GM18868 (cell line): ENCODE results near the gene SPNS2.

Source experiments
- ATAC-seq: cut with Tn5 transposase; IDR thresholded peaks from one replicate; pipeline ENCODE4 v1.9.1; 2021; ENCODE audit warnings: mild to moderate bottlenecking, moderate library complexity; ENCODE audit not compliant: unreplicated experiment

Gene SPNS2

DNA sequence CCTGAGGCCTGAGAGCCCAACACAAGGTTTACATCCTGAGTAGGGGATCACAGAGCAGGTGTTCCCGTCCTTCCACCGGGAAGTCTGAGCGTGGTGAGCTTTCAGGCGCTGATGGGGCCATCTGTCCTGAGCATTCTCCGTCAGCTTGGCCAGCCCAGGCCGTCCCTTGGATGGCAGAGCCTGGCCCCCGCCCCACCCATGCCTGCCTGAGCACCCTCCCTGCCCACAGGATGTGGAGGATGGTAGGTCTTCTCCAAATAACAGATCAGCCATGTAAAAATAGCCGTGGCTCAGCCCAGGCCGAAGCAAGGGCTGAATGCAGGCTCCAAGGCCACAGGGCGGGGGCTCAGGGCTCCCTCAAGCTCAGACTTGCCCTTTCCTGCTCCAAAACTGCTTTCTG is 20.2 kb downstream of the SPNS2 start:
- no peak for ATAC-seq

DNA sequence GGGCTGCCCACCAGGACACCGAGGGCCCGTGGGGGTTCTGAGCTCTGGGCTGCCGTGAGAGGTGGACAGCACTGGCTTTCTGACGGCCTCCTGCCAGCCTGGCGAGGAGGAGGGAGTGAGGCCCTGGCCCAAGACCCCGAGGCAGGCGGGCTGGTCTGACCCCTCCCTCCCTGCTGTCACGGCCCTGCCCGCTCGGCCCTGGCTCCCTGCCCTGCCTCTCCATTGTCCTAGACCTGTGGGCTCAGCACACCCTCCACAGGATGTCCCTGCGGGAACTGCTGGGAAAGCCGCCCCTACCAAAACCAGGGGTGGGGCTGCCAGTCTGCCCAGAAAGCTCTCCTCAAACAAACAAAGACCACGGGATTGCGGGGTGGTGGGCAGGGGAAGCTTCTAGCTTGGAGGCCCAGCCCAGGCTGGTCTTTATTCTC is 20.7 kb downstream of the SPNS2 start:
- no peak for ATAC-seq

DNA sequence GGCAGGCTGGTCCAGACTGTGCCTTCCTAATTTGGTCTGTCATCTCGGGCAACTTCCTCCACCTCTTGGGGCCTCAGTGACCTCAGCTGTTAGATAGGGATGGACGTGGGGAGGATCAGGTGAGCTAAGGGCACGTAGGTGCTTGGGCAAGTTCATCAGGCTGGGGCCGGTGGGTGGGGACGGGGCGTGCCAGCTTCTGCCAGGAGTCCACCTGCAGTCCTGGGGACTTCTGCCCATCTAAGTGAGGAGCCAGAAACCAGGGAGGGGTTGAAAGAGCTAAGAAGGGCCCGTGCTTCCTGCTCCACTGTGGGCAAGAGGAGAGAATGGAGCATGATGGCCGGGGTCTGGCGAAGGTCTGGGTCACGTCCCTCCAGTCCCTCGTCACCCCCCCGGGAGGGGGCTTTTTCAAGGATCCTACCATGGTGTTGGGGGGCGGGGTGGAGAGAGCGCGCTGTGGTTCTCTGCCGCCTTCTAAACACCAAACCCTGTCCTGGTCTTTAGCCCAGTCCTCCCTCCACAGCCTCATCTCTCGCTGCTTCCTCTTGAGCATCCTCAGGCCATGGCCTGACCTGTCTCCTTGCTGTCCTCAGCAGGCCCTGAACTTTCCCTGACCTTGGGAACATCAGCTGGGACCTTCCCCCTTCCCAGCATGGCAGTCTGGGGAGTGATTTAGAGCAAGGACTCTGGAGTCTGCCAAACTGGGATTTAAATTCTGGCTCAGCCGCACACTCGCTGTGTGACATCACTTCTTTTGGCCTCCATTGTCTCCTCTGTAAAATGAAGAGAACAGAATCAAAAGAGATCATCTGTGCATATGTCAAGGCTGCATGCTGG is 21.6 kb downstream of the SPNS2 start:
- no peak for ATAC-seq

DNA sequence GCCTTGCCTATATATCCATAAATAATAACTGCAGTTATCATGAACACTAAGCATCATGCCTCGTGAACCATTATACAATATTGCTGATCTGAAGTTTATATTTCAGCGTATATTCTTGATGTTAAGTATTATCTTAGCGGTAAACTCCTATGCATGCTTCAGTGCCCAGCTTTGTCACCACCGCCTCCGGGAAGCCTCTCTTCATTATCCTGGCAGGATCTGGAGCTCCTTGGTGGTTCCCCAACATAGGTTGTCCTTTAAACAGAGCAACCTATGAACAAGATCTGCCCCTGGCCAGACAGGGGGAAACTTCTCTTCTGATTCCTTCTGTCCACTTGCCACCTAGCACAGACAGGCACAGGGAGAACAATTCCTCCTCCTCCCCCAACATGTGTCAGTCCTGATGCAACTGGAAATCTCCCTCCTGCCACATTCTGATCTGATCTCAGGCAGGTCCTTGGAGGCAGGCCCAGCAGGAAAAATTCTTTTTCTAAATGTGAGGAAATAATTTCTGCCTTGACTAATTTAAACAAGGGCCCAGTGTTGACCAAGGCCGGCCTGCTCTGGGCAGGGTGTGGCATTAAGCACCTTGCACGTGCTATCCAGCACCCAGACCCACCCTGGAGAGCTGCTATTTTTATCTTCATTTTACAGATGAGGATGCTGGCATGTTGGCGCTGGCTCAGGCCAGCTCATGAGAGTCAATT is 22.4 kb downstream of the SPNS2 start:
- no peak for ATAC-seq

DNA sequence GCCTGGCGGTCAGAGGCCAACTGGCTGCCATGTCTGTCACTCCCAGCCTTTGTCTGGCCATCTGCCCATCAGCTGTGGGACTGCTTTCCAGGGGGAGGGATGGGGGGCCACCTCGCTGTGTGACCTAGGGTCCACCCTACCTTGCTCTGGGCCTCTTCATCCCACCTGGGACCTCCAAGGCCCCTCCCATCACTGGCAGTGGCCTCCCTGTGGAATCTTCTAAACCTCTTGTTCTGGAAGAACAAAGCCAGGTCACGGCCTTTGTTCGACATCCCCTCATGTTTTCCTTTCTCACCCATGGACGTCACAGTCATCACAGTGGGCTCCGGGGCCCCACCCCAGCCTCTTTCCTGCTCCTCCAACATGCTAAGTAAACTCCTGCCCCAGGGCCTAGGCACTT is 24.0 kb downstream of the SPNS2 start:
- ATAC-seq = no peak

DNA sequence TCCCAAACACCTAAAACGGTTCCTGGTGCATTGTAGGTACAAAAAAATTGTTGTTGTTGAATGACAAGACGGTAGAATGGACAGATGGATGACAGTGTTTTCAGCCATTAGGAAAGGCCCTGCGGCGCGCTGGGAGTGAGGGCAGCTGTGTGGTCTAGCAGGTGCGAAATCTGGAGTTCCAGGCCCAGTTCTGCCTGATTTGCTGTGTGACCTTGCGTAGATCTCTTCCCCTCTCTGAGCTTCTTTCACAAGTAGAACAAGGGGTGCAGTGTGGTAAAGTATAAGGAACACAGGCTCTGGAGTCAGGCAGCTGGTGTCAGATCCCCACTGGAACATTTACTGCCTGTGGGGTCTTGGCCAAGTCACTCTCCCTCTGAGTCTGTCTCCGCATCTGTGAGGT is 25.3 kb downstream of the SPNS2 start:
- ATAC-seq = no peak

DNA sequence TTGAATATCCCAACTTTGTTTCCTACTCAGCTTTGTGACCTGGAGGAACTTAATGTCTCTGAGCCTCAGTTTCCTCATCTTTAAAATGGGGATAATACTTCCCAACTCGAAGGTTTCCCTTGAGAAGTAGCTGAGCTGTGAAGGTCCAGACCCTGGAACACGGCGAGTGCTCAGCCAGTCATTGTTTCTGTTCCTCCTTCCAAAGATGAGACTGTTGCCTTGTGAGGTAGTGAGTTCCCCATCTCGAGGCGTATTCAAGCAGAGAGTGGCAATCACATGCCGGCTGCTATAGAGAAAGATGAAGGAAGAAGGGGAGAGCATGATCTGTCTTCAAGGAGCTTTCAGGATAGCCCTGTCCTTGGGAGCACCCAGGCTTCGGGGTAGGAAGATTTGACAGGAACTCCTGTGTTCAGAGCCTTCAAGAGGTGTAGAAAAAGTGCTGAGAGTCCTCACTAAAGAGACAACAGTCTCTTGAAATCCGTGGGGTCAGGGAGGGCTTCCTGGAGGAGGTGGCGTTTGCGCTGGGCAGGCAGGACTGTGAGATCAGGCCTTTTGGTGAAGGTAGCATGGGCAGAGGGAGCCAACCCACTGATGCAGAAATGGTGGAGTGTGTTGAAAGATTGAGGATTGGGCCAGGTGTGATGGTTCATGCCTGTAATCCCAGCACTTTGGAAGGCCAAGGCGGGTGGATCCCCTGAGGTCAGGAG is 27.2 kb downstream of the SPNS2 start:
- ATAC-seq = no peak

DNA sequence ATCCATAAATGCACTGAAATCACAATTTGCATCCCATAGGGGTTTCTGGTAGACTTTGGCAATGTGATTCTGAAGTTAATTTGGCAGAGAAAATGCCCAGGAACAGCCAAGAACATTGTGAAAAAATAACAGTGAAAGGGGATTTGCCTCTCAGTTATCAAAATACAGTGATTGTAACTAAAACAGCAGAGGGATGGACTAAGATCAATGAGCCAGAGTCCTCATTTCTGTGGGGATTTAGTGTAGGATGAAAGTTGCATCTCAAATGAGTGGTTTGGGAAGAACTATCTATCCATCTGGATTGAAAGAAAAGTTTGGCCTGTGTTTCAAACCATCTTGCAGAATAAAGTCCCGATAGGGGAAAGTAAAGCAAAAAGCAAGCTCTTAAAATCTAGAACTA is 28.5 kb downstream of the SPNS2 start:
- no peak for ATAC-seq

DNA sequence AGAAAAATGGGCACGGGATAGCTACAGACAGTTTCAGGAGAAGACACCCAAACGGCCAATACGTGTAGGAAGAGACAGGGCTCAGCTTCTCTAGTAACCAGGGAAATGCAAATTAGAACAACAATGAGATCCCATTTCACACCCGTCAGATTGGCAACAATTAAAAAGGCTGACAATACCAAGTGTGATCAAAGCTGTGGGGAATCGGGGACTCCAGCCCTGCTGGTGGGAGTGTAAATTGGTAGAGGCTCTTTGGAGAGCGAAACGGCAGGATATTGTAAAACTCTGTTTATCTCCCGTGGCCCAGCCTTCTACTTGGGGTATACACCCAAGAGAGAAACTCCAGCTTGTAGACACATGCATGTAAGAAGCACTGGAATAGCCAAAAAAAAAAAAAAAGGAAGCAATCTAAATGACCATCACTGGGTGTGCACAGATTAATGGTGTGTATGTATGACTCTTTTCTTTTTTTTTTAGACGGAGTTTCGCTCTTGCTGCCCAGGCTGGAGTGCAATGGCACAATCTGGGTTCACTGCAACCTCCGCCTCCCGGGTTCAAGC is 29.0 kb downstream of the SPNS2 start:
- no peak for ATAC-seq

DNA sequence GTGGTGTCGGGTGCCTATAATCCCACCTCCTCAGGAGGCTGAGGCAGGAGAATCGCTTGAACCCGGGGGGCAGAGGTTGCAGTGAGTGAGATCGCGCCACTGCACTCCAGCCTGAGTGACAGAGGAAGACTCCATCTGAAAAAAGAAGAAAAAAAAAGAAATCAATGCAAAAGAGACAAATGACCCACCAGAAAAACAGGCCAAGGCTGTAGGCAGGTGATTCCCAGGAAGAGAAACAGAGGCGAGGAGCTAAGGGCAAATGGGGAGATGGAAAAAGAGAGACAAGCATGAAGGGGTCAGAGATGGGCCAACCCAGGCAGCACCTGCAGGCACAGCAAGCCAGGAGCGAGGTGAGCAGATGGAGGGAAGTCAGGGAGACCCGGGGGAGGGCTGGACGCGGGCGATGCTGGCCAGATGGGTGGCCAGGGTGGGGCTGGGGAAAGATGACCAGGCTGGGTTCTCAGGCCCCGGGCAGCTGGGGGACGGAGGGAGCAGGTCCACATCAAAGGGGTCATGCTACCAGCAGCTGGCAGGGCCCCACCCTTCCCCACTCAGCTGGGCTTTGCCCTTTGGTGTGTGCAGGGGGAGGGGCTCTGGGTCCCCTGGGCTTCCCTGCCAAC is 31.0 kb downstream of the SPNS2 start:
- no peak for ATAC-seq

DNA sequence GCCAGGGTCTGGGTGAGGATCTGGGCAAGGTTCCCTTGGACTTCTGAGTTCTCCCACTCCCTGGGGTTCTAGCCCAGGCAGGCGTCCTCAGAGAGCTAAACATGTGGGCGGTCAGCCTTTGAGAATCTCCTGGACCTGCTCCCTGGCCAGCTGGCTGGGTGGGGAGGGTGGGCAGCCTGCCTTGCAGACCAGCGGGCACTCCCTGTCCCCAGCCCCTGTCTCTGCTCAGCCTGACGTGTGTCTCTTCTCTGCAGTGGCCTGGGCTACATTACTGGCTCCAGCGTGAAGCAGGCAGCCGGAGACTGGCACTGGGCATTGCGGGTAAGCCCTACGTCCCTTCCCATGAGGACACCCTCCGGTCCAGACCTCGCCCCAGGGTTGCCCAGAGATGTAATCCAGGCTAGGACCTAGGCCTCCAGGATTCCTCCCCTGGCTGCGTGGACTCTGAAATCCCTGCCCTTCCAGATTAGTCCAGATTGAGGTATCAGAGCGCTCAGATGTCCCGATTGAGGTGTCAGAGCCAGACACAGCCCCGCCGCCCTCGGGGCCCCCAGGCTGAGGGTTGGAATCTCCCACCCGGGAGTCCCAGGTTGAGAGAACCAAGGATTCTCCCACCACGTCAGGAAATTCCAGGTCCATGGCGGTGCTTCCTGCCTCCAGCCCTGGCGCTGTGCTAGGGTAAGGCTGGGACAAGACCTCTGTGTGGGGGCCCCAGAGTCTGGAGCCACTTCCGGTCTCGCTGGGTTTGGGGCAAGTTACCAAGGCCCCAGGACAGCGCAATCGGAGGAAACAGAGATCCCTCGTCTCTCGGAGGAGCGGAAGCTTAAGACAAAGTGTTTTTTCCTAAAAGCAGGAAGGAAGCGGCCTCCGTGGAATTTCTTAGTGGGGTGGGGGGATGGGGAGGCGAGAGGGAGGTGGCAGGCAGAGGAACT is 32.4 kb downstream of the SPNS2 start:
- ATAC-seq = no peak

DNA sequence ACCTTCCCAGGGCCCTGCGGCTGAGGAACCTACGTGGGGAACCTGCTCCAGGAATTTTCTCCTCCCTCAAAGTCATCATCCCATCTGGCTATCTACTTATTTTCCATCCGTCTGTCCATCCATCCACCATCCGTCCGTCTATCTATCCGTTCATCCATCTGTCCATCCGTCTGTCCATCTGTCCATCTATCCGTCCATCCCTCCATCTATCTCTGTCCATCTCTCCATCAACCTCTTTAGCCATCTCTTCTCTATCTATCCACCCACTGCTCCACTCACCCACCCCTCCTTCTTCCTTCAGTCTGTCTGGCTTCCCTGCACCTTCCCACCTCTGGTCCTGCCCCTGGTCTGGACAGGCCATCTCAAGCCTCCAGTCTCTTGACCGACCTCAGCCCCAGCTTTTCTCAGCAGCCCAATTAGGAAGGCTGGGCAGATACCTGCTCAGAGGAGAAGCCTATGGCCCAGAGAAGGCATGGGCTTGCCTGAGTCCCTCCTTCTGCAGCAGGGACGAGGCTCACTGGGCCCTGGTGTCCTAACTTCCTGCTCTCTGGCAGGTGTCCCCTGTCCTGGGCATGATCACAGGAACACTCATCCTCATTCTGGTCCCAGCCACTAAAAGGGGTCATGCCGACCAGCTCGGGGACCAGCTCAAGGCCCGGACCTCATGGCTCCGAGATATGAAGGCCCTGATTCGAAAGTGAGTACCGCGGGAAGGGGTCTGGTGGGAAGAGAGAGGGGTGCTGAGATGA is 33.5 kb downstream of the SPNS2 start:
- ATAC-seq = no peak

DNA sequence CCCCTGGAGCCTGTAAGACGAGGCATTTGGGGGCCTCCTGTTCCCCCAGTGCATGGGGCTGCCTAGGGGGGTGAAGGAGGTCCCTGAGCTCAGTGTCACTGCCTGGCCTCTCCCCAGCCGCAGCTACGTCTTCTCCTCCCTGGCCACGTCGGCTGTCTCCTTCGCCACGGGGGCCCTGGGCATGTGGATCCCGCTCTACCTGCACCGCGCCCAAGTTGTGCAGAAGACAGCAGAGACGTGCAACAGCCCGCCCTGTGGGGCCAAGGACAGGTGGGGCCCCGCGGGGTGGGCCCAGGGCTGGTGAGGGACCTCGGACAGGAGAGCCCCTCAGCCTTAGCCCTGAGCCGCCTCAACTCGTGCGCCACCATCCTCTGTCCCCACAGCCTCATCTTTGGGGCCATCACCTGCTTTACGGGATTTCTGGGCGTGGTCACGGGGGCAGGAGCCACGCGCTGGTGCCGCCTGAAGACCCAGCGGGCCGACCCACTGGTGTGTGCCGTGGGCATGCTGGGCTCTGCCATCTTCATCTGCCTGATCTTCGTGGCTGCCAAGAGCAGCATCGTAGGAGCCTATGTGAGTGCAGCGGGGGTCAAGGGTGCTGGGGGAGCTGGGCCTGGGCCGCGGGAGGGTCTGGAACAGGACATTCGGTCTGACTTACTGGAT is 34.3 kb downstream of the SPNS2 start:
- ATAC-seq = no peak

DNA sequence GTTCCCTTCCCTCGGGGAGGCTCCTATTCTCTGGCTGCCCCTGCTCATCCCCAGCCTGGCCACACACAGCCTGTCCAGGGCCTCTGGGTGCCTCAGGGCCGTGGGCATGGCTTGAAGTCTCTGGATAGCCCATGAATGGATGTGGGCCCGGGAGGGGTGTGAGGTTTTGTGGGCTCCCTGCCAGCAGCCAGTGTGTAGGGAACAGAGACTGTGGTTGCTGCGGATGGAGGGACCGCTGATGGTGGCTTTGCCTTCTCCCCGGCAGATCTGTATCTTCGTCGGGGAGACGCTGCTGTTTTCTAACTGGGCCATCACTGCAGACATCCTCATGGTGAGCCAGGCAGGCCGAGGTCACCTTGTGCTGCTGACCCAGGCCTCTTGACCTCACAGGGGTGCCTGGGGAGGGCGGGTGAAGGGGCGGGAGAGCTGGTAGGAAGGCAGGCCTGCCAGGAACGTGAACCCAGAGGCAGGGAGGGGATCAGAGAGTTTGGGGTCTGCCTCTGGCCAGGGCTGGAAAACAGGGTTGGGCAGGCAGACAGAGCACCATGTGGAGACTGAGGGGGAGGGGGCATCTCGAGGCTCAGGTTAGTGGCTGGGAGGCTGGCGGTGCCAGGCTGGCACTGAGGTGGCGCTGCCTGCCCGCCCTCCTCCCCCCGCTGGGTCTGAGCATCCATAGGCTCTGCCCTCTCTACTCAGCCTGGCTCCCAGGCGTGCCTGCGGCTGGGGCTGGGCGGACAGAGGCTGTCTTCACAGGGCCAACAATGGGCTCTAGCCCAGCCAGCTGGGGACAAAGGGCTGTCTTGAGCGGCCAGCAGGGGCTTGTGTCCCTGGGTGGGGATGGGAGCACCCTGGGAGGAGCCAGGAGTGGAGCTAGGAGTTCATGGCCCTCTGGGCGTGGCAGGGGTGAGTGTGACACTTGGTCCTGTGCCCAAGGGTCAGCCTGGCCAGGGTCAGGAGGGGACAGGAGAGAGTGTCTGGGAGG is 35.1 kb downstream of the SPNS2 start:
- ATAC-seq = no peak

DNA sequence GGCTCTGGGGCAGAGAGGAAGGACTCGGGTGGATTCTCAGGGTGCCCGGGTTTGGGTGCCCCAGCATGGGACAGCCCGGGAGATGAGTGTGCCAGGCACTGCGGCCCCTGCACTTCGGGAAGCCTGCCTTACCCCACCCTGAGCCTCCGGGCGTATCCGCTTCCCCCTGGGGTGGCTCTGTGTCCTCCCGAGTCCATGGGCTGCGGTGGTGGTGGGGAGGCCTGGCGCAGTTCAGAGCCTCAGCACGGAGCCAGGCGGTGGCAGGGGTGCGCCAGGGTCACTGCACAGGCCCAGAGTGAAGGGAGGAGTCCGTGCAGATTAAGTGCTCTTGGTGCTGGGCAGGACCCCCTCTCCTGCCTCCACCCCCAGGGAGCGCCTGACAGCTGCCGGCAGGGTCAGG is 35.8 kb downstream of the SPNS2 start:
- no peak for ATAC-seq

DNA sequence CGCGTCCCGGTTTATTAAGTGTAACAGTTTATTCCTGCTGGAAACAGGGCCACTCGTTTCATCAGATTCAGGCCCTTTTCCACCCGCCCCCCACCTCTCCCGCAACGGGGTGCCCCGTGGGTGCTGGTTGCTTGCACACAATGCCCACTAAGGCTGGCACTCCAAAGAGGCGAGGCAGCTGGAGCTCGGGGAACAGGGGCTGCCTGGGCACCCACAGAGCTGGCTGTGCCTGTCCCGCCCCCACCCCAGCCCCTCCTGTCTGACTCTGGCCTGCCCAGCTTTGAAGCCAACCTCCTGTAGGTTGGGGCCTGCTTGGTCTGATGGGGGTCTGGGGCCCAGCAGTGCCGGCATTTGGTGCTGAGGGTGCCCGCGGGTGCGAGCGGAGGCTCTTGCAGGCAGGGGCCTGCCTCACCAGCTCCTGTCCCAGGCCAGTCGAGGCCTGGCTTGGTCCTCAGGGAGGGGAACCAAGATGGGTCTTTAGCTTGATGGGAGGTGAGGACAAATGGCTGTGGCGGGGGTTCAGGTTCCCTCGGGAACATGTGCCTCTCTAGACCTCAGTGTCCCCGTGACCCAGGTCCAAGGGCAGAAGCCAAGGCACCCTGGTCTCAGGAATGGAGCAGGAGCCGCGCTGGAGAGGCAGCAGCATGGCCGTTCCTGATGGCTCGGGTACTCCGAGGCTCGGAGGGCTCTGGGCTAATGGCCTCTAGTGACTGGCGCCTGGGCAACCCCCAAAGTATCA is 36.4 kb downstream of the SPNS2 start:
- no peak for ATAC-seq
